Activated CD4-positive, alpha-beta T cell treated with anti-CD3 and anti-CD28 coated beads for 48 hours (primary cell): ENCODE results near the gene LRFN3.
A peak's percentile ranks its signal among the peaks of the same experiment; 100 is the strongest.
"Not testable (repeated sequence)": the region's sequence is repeated elsewhere in the genome, so short reads cannot be mapped to it uniquely, and the experiment has no call there.

Experiments used
- DNase-seq: peaks from one replicate; pipeline ENCODE4 v3.0.0-alpha.2; 2020

LRFN3 gene

DNA sequence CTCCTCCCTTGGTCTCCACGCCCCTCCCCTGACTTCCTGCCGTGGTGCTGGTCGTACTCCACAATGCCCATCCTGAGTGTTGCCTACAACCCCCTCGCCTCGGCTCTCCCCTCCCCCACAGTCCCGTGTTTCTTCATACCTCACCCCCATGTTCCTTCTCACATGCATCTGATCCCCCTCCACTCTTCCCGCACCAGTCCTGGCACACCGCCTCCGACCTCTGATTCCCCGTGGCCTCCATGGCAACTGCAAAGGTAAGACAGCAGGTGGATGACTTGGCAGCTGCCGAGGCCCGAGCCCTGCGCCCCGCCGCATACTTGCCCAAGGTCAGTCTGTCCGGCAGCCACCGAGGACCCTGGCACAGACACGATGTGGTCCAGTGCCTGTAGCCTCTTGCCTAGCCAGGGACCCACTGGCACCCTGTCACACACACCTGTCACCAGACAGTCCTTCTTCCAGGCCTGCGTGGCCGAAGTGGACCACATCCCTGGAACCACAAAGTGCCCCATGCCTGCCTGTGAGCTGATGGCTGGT lies 42.7 kb downstream of the LRFN3 start:
- no peak for DNase-seq

DNA sequence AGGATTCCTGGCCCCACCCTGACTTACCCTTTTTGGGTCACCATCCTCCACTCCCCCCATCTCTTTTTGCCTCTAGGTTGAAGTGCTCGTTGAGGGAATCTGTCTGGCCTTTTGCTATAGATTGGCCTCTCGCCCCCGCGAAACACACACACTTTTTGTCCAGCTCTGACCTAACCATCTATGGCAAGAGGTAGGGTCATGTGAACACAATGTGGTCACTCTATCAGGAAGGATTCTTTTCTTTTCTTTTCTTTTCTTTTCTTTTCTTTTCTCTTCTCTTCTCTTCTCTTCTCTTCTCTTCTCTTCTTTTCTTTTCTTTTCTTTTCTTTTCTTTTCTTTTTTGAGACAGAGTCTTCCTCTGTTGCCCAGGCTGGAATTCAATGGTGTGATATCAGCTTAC lies 44.8 kb downstream of the LRFN3 start:
- not testable (repeated sequence) for DNase-seq

DNA sequence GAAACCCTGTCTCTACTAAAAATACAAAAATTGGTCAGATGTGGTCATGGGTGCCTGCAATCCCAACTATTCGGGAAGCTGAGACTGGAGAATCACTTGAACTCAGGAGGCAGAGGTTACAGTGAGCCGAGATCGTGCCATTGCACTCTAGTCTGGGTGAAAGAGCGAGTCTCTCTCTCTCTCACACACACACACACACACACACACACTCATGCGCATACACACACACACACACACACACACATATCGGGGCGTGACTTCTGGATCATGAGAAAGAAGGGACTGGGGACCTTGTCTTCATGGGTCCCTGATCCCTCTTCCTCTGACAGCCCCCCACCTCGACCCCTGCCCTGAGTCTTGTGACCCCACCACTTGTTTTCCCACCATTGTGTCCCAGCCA lies 47.0 kb downstream of the LRFN3 start:
- DNase-seq, result no peak

DNA sequence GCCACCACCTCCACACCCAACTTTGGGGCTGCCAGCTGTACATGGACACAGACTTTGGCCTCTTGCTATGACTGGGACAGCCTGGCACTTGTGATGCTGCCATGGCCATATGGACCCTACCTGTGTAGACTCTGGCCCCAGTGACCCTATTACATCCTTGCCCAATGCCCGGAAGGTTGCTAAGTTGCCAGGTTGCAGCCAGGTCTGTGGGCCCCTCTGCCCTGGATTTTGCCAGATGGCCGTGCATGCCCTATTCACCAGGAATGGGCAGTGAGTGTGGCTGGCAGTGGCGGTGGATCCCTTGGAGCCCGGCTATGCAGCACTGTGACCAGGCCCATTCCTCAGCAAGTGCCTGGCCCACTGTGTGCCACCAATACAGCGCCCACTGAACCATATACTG lies 49.9 kb downstream of the LRFN3 start:
- DNase-seq, result no peak

DNA sequence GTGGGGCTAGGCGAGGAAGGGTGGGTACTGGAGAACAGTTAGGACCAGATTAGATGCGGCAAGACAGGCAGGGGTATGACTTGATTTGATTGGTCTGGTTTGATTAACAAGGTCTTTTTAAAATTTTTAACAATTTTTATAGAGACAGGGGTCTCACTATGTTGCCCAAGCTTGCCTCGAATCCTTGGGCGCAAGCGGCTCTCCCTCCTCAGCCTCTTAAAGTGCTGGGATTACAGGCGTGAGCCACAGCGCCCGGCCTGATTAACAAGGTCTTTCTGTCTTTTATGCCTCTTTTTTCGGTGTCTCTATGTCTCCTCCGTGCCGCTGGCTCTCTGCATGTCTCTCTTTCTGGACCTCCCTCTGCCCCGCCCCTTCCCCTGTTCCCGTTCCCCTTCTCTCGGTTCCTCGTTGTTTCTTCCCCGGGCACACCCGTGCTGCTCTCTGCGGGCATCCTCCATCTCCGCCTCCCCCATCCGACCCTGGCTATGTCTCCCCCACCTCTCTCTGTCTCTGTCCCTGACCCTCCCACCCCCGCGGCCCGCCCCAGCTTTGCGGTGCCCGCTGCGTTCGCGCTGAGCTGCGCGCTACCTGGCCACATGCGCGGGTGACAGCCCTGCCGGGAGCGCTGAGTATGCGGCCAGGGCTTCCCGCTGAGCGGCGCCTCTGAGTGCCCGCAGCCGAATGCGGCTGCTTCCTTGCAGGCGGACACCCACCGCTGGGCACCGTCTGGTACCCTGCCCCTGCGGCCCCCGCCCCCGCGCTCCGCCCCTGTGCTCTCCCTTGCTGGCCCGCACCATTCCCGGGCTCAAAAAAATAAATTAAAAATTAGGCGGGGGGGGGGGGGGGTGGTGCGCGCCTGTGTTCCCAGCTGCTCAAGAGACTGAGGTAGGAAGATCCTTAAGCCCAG lies 50.7 kb downstream of the LRFN3 start:
- peak; percentile 37 for DNase-seq

DNA sequence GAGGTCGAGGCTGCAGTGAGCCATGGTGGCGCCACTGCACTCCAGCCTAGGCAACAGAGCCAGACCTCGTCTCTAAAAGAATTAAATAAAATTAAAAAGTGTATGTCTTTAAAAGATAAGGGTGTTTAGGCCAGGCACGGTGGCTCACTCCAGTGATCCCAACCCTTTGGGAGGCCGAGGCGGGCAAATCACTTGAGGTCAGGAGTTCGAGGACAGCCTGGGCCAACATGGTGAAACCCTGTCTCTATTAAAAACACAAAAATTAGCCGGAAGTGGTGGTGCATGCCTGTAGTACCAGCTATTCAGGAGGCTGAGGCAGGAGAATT lies 51.4 kb downstream of the LRFN3 start:
- no peak for DNase-seq

DNA sequence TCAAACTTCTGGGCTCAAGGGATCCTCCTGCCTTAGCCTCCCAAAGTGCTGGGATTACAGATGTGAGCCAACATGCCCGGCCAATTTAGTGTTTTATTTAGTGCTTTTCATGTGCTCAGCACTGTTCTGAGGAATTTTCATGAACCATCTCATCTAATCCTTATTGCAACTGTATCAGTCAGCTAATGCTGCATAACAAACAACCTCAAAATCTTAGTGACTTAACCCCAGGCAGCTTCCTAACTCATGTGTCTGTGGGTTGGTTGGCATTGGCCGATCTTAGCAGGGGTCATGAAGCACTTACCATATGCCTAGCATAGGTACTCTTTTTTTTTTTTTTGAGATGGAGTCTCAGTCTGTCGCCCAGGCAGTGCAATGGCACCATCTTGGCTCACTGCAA lies 52.6 kb downstream of the LRFN3 start:
- no peak for DNase-seq

DNA sequence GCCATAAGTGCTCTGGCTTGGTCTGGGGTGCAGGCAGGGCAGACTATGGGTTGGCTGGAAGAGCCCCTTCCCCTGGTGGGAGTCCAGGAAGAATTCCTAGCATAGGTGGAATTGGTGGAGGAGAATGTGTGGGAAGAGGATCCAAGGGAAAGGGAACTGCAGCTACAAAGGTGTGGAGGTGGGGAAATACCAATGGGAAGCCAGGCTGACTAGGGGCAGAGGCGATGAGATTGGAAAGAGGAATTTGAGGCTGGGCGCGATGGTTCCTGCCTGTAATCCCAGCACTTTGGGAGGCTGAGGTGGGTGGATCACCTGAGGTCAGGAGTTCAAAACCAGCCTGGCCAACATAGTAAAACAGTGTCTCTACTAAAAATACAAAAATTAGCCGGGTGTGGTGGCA lies 54.0 kb downstream of the LRFN3 start:
- no peak for DNase-seq

DNA sequence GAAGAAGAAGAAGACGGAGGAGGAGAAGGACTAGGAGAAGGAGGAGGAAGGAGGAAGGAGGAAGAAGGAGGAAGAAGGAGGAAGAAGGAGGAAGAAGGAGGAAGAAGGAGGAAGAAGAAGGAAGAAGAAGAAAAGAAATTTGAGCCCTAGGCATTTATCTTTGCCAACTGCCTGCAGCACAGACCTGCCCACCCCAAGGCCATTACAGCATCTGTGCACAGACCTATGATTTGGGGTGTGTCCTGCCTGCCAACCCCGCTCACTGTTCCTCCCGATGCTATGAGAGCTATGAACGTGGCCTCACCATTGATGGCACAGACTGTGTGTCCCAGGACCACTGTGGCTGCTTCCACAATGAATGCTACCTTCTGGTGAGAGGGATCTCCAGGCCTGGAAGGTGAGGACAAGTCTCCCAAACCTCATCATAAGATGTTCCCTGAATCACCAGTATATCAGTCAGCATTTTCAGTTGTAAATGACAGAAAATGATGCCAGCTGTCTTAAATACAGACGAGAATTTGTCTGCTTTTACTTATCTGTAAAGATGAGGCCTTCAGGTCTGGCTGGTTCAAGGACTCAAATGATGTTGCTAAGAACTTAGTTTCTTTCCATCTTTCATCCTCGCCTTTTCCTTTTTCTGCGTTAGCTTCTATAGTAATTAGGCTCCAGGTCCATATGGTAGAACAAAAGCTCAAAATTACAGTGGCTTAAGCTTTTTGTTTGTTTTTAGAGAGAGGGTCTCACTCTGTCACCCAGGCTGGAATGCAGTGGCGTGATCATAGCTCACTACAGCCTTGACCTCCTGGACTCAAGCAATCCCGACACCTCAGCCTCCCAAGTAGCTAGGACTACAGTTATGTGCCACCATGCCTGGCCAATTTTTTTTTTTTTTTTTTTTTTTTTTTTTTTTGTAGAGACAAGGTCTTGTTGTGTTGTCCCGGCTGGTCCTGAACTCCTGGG lies 54.9 kb downstream of the LRFN3 start:
- DNase-seq, result no peak

DNA sequence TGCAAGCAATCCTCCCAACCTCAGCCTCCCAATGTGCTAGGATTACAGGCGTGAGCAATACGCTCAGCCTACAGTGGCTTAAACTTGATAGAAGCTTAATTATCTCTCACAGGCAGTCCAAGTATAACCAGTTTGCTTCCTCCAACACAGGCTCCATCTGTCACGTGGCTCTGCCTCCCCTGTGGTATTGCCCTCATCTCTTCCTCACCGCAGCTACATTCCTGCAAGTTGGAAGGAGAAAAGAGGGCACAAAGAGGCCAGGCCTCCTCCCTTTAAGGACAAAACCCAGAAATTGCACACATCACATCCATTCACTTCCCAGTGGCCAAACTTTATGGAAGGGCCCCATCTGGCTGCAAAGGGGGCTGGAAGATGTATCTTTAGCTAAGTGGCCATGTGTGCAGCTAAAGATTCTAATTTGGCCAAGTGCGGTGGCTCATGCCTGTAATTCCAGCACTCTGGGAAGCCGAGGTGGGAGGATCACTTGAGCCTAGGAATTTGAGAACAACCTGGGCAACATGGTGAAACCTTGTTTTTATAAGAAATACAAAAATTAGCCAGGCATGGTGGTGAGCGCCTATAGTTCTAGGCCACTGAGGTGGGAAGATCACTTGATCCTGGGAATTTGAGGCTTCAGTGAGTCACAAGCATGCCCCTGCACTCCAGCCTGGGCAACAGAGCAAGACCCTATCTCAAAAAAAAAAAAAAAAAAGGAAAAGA lies 55.7 kb downstream of the LRFN3 start:
- DNase-seq, result no peak

DNA sequence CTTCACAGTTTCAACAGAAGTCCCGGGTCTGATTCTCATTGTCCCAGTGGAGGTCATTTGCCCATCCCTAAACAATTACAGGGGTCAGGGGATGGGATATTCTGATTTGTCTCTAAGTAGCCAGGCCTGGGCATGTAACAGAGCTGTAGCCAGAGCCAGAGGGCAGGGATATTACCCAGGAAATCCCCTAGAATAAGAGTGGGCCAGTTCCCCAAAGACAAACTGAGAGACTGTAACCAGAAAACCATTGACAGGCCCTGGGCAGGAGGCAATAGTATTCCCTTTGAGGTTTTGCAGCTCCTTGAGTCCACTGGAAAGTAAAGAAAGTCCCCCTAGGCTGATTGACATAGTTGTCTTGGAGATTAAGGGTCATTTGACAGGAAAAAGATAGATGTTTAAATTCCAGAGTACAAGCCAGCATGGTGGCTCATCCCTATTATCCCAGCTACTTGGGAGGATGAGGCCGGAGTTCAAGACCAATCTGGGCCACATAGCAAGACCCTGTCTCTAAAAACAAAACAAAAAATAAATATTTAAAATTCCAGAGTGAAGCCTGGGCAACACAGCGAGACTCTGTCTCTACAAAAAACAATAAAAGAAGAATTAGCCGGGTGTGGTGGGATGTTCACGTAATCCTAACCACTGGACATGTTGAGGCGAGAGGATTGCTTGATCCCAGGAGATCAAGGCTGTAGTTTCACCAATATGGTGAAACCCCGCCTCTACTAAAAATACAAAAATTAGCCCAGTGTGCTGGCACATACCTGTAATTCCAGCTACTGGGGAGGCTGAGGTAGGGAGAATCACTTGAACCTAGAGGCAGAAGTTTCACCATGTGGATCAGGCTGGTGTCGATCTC lies 57.0 kb downstream of the LRFN3 start:
- DNase-seq, result no peak

DNA sequence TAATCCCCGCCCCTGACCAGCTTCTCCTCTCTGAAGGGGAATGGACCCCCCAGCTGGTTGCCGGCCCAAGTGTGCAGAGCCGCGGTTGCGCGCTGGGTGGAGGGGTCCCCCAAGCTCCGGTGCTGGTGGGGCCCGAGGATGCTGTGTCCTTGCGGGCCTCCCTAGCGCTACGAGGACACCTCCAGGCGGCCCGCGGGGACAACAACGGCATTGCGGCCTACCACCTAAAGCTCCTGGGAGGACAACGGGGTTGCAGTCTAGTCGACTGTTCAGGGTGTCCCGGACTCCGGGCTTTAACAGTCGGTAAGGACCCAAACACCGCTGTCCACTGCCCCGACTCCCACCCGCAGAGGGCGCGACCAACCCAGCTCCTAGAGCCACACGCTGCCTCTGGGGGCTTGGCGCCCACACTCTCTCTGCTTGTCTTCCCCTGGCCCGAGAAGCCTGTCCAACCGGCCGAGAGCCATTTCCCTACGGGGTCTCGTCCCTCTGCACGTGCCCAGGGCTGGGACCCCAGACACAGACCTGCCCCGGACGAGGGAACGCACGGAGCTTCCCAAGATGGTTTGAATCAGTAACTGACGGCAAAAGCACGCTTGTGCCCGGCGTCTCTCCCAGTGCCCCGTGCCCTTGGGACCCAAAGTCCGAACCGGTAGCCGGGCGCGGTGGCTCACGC lies 57.9 kb downstream of the LRFN3 start:
- peak; percentile 34 for DNase-seq
